HG03442 (cell line): Measurements from ENCODE around the gene ARL6IP6.
A peak's percentile ranks its signal among the peaks of the same experiment; 100 is the strongest.
"Not testable (repeated sequence)": the region's sequence is repeated elsewhere in the genome, so short reads cannot be mapped to it uniquely, and the experiment has no call there.

Experiments
- ATAC-seq: cut with Tn5 transposase; IDR thresholded peaks from one replicate; pipeline ENCODE4 v1.9.1; 2021; ENCODE audit warnings: mild to moderate bottlenecking, moderate library complexity; ENCODE audit not compliant: unreplicated experiment

The ARL6IP6 gene

DNA sequence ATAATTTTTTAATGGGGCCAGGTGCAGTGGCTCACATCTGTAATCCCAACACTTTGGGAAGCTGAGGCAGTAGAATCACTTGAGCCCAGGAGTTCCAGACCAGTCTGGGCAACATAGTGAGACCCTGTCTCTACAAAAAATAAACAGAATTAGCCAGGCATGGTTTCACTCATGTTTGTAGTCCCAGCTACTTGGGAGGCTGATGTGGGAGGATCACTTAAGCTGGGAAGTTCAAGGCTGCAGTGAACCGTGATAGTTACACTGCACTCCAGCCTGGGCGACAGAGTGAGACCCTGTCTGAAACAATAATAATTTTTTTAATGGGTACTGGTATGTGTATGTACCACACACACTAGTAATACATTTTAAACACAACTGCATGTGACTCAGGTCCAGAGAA is 2.4 kb downstream of the ARL6IP6 start:
- no peak for ATAC-seq

DNA sequence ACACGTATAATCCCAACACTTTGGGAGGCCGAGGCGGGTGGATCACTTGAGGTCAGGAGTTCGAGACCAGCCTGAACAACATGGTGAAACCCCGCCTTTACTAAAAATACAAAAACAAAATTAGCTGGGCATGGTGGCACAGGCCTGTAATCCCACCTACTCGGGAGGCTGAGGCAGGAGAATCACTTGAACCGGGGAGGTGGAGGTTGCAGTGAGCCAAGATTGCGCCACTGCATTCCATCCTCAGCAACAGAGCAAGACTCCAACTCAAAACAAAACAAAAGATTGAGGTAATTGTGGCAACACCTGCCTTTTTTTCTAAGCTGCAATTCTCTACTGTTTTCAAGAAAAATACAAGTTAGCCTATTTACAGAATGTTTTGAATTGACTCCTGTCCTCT is 4.2 kb downstream of the ARL6IP6 start:
- not testable (repeated sequence) for ATAC-seq

DNA sequence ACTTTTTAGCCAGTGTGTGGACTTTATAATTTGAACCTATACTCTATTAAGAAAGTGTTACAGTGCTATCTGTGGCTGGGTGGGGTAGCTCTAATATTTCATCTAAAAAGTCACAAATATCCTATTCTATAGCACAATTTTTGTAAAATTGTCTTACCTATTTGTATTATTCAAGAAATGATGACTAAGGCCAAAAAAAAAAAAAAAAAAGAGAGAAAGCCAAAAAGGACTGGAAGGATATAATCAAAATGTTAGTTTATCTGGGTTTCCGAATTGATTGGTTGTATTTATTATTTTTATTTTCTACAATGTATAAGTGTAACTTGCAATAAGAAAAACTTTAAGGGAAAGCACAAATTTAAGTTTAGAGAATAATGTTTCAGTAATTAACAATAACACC is 5.5 kb downstream of the ARL6IP6 start:
- no peak for ATAC-seq

DNA sequence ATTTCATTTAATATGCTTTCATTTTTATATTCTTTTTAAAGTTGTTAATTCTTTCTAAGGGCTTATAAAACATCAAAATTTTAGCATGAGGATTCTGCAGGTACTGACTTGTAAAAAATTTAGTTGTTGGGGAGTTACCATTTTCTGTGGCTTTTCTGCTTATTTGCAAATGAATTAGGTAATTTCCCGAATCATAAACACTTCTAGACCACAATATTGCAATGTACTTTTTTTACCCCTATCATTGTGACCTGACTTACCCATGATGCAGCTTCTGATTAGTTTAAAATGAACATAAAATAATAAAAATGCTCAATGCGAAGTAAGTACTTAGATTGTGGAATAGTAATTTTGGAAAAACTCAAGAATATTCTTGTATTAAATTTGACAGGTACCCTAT is 11.4 kb downstream of the ARL6IP6 start:
- no peak for ATAC-seq

DNA sequence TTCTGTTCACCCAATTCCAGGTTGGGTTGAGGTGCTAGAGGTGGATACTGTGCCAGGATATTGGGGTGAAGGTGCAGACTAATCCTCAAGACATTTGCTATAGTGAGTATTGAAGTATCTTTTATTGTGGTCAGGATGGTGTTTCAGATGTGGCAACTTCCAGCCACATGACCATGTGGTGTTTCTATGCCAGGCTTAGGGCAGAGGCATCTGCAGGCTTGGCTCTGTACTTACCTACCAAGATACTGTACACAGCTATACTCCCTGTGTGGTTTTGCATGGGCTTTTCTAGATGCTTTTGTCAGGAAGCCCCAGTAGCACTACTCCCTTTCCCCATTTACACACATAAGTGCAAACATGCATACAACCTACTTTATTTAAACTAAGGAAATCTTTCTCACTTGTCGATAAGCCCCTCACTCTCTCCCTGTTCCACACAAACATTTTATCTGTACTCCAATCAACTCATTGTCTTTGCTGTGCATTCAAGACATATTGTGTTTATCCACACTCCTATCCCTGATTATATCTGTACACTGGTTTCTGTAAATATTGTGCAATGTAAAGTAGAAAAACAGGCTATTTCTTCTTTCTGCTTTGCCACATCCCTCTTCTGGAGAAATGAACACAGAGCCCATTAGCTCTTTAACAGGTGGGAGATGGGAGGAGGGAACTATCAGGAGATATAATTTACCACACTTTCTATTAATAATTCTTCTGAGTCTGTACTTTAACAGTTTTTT is 12.3 kb downstream of the ARL6IP6 start:
- ATAC-seq, result peak; percentile 88

DNA sequence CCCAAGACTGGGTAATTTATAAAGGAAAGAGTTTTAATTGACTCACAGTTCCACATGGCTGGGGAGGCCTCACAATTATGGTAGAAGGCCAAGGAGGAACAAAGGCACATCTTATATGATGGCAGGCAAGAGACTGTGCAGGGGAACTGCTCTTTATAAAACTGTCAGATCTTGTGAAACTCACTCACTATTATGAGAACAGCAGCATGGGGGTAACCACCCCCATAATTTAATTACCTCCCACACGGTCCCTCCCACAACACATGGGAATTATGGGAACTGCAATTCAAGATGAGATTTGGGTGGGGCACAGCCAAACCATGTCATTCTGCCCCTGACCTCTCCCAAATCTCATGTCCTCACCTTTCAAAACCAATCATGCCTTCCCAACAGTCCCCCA is 19.1 kb downstream of the ARL6IP6 start:
- not testable (repeated sequence) for ATAC-seq

DNA sequence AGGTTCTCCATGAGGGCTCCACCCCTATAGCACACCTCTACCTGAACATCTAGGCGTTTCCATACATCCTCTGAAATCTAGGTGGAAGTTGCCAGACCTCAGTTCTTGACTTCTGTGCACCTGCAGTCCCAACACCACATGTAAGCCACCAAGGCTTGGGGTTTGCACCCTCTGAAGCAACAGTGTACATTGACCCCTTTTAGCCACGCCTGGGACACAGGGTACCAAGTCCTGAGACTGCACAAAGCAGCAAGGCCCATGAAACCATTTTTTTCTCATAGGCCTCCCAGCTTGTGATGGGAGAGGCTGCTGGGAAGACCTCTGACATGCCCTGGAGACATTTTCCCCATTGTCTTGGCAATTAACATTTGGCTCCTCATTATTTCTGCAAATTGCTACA is 20.0 kb downstream of the ARL6IP6 start:
- no peak for ATAC-seq

DNA sequence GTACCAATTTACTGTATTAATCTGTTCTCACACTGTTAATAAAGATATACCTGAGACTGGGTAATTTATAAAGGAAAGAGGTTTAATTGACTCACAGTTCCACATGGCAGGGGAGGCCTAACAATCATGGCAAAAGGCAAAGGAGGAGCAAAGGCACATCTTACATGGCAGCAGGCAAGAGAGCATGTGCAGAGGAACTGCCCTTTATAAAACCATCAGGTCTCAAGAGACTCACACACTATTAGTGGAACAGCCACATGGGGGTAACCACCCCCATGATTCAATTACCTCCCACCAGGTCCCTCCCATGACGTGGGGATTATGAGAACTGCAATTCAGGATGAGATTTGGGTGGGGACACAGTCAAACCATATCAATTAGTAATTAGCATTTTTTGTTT is 21.3 kb downstream of the ARL6IP6 start:
- not testable (repeated sequence) for ATAC-seq

DNA sequence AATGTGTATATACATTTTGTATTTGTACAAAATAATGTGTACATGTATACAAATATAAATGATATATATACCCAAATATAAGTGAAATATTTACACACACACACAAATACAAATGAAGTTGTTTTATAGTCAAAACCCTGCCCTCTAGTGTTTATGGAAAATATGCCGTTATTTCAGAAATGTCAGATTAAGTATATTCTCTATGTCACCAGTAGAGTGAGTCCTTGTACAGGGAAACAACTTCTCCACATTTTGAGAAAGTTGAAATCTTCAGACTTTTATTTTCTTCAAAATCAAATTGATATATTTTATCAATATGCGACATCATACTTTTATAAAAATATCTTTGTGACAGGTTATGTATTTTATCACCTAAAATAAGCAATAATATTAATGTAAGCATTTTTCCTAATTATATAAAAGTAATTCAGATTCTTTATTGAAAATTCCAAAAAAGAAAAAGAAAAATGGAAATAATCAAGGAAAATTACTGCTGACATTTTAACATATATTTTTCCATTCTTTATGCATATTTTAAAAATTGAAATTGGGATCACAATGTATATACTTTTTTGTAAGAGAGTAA is 22.4 kb downstream of the ARL6IP6 start:
- ATAC-seq, result peak; percentile 86

DNA sequence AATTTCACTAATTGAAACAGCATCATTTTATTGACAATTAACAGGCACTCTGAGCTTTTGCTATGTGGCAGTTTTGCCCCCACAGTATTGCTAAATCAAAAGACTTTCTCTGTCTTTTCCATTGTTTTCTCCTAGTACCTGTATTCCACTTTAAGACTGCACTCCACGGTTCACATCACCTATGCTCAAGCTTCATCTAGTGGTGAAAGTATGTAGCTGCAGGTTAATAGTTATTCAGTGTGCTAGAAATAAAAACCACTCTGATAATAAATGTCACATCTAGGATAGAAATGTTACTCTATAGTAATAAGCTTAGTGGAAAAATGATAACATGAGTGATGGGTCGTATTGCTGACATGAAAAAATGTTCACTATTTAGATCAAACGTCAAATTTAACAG is 24.6 kb downstream of the ARL6IP6 start:
- peak; percentile 58 for ATAC-seq

DNA sequence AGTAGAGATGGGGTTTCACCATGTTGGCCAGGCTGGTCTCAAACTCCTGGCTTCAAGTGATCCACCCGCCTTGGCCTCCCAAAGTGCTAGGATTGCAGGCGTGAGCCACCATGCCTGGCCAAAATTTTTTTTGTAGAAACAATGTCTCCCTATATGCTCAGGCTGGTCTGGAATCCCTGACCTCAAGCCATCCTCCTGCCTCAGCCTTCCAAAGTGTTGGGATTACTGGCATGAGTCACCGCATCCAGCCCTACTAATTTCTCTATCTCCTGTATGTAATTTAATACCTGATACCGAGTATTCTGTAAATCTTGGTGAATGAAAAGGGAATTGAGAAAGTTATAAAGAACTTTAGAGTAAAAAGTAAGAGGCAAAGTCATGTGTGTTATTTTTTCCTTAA is 29.3 kb downstream of the ARL6IP6 start:
- not testable (repeated sequence) for ATAC-seq

DNA sequence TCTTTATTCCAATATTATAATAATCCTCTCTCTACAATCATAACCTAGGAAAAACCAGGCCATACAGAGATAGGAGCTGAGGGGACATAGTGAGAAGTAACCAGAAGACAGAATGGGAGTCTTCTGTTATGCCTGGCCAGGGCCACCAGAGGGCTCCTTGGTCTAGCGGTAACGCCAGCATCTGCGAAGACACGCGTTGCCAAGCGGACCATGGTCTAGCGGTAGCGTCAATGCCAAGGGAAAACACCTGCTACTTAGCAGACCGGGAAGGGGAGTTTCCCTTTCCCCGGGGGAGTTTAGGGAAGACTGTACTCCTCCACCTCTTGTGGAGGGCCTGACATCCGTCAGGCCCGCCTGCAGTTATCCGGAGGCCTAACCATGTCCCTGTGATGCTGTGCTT is 36.6 kb downstream of the ARL6IP6 start:
- peak; percentile 58 for ATAC-seq

DNA sequence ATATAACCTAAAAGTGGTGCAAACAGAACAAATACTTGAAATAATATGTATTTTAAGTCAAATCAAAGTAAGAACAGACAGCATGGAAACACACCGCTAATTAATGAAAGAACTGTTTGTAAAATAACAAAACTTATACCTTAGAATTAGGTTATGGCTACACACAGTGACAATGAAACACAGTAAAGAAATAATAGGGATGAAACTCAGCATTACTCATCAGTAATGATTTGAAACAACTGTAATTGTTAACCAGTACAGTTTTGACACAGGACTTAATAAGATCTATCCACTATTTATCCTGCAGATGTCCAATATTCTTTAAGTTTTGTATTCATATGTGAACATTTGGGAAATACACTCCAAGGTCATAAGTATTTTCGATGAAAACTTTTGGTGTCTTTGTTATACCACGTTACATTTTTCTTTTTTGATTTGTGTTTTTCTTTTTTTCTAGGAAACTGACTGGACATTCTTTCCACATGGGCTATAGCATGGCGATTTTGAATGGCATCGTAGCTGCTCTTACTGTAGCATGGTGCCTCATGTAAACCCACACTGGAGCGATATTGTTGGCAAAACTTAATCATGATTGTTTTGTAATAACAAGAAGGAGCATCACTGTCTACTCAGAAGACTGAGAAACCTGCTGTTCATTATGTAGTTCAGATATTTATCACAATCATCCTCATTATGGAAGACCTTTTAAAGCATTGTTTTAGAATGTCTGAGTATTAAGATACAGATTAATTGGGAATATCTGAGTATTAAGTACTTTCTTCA is 41.1 kb downstream of the ARL6IP6 start:
- no peak for ATAC-seq

DNA sequence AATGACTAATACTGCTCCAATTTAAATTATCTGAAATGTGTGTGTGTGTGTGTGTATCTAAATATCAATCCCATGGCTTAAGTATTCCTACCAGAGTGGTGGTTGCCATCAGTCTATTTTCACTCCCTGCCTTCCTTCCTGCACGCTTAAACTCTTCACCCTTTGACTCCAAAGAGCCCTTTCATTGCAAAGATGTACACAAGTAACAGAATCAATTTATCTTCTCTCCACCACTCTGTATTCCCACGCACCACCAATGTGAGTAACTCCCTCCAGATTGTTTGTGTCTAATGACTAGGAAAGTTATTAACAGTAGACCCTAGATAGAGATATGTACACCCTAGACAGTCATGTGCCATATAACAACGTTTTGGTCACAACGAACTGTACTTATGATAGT is 42.8 kb downstream of the ARL6IP6 start:
- ATAC-seq, result no peak

DNA sequence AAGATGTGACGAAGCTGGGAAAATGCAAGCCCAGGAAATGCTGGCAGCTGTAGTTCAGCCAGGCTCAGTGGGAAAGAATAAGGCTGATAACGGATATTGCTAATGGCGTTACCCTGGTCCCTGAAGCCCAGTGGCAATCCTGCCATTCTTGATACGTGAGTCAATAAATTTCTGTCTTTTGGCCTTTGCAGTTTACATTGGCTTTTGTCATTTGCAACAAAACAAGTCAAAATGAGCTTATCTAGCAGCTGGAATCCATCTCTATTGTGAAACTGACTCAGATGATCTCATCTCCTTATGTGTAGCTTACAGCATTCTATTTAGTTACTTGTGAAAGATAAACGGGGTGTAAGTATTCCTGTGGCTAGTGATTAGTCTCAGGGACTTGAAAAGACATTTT is 43.8 kb downstream of the ARL6IP6 start:
- no peak for ATAC-seq

DNA sequence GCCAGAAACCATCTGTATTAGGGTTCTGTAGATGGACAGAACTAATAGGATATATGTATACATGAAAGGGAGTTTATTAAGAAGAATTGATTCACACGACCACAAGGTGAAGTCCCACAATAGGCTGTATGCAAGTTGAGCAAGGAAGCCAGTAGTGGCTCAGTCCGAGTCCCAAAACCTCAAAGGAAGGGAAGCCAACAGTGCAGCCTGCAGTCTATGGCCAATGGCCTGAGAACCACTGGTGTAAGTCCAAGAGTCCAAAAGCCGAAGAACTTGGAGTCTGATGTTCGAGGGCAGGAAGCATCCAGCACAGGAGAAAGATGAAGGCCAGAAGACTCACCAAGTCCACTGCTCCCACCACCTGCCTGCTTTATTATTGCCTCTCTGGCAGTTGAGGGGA is 44.8 kb downstream of the ARL6IP6 start:
- not testable (repeated sequence) for ATAC-seq

DNA sequence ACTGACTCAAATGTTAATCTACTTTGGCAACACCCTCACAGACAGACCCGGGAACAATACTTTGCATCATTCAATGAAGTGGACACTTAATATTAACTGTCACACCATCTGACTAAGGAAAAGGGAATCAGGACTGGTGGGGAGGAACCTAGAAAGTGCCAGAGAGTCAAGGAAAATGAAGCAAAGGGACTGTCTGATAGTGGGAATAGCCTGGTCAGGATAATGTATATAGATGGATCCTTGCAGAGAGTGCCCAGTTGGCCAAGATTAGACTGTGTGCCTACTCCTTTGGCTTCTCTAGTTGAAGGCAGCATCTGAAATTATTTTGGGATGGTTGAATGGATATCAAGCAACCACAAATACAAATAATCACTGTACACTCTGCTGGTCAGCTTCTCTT is 45.2 kb downstream of the ARL6IP6 start:
- no peak for ATAC-seq

DNA sequence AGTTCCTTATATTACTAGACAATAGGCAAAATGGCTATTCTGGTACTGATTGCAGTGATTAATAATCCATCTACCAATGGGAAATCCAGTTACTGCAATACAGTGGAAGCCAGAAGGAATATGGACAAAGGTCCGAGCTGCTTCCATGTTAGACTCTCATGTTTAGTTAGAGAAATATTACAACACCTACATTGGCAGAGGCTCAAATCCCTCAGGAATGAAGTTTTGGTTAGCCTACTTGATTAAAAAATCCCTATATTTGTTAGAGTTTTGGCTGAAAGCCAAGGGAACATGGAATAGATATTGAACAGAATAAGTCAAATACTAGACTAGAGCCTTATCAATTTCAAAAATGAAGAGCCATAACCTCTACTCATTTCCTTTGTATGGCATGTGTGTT is 48.5 kb downstream of the ARL6IP6 start:
- ATAC-seq, result no peak

DNA sequence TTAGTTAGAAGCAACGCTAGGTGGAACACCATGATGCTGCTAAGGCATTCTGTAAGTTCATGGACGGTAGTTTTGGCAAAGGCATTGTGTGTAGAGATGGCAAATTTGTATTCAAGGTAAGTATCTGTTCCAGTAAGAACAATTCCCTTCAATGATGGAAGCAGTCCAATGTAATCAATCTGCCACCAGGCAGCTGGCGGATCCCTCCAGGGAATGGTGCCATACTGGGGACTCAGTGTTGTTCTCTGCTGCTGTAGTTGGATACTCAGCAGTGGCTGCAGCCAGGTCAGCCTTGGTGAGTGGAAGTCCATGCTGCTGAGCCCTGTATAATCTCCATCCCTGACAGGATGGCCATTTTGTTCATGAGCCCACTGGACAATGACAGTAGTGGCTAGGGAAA is 62.8 kb downstream of the ARL6IP6 start:
- no peak for ATAC-seq

DNA sequence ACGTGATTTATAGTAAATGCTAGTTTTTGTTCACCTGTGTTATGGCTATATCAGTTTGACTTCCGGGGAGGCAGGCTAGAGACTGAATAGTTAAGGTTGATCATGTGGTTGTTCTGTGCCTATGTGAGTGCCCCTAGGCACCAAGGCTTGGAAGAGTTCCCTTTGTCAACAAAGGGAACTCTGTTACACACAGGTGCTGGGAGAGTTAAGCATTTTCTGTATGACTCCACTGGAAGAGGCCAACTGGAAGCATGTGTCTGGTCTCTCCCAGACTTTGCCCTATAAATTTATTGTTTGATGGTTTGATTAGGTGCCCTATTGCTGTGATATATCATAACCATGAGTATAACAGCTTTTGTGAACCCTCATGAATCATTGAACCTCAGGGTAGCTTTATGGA is 63.8 kb downstream of the ARL6IP6 start:
- no peak for ATAC-seq

DNA sequence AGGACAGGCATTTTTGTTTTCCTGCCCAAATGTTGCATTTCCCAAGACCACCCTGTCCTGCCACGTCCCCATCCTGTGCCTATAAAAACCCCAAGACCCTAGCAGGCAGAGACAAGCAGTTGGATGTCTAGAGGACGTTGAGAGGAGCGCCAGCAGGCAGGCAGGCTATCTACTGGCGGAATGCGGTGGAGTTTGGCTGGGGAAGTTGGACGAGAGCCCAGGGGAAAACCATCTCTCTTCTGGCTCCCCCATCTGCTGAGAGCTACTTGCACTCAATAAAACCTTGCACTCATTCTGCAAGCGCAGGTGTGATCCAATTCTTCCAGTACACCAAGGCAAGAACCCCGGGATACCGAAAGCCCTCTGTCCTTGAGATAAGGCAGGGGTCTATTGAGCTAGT is 72.5 kb downstream of the ARL6IP6 start:
- ATAC-seq, result no peak

DNA sequence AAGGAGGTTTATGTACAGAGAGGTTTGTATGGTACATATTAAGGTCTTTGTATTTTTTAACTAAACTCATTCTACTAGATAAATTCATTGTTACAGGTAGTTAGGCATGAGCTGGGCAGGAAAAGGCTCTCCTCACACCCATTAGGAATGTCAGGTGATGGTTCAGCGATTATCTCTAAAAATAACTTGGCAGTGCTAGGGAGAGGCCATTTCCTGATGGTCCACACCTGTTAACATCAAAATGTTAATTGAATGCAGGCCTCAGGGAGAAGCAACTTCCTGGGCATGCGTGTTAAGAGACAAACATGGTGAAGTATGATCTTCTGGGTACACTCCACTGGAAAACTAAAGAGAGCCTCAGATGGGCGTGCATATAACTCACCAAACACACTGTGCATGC is 73.6 kb downstream of the ARL6IP6 start:
- ATAC-seq, result no peak
